MM.1S (cell line): ENCODE data around the gene WDR82.

Source experiments
- DNase-seq: peaks from one replicate; pipeline ENCODE4 v3.0.0-alpha.2; 2015
- H2AFZ ChIP-seq: fragments of 300-600 bp; sonication (generic); 2 replicates; pipeline ENCODE4 v1.6.0; 2016; ENCODE audit warnings: antibody characterized with exemption, low read length
- H3F3A ChIP-seq: fragments of 300-600 bp; sonication (generic); 2 replicates; pipeline ENCODE4 v1.6.1; 2016; ENCODE audit warnings: mild to moderate bottlenecking, antibody characterized with exemption, low read length, moderate library complexity, mixed read lengths; ENCODE audit not compliant: insufficient read depth
- H3K27ac ChIP-seq: fragments of 300-600 bp; sonication (generic); 2 replicates; pipeline ENCODE4 v1.5.1; 2016; ENCODE audit warnings: mild to moderate bottlenecking, low read length
- H3K27me3 ChIP-seq: fragments of 300-600 bp; sonication (generic); replicated peaks from 2 replicates; pipeline ENCODE4 v1.6.0; 2016; ENCODE audit warnings: low read length; ENCODE audit not compliant: insufficient read depth
- H3K36me3 ChIP-seq: fragments of 300-600 bp; sonication (generic); replicated peaks from 2 replicates; pipeline ENCODE4 v1.6.1; 2016; ENCODE audit warnings: mild to moderate bottlenecking, low read length, mixed read lengths; ENCODE audit not compliant: insufficient read depth
- H3K4me1 ChIP-seq: fragments of 300-600 bp; sonication (generic); 2 replicates; pipeline ENCODE4 v1.6.1; 2016; ENCODE audit warnings: low read length, mixed read lengths
- H3K4me2 ChIP-seq: fragments of 300-600 bp; sonication (generic); 2 replicates; pipeline ENCODE4 v1.6.0; 2016; ENCODE audit warnings: low read depth, low read length
- H3K4me3 ChIP-seq: fragments of 300-600 bp; sonication (generic); 2 replicates; pipeline ENCODE4 v1.5.1; 2016; ENCODE audit warnings: low read length, mixed read lengths
- H3K79me2 ChIP-seq: fragments of 300-600 bp; sonication (generic); 2 replicates; pipeline ENCODE4 v1.6.1; 2016; ENCODE audit warnings: mixed run types, low read length, mixed read lengths
- H3K9ac ChIP-seq: fragments of 300-600 bp; sonication (generic); 2 replicates; pipeline ENCODE4 v1.6.1; 2016; ENCODE audit warnings: low read length, mixed read lengths
- H3K9me2 ChIP-seq: fragments of 300-600 bp; sonication (generic); replicated peaks from 2 replicates; pipeline ENCODE4 v1.6.1; 2016; ENCODE audit warnings: mild to moderate bottlenecking, low read length, mixed read lengths; ENCODE audit not compliant: insufficient read depth
- H3K9me3 ChIP-seq: fragments of 300-600 bp; sonication (generic); replicated peaks from 2 replicates; pipeline ENCODE4 v1.6.1; 2016; ENCODE audit warnings: mild to moderate bottlenecking, low read length, mixed read lengths; ENCODE audit not compliant: insufficient read depth
- H4K20me1 ChIP-seq: fragments of 300-600 bp; sonication (generic); 2 replicates; pipeline ENCODE4 v1.6.1; 2016; ENCODE audit warnings: mild to moderate bottlenecking, low read length, moderate library complexity, mixed read lengths; ENCODE audit not compliant: insufficient read depth
- EZH2 ChIP-seq: fragments of 300-600 bp; sonication (generic); optimal IDR thresholded peaks from 2 replicates; pipeline ENCODE3; 2017; ENCODE audit warnings: low read depth, mild to moderate bottlenecking, antibody characterized with exemption, low read length, mixed read lengths
- EZH2phosphoT487 ChIP-seq: fragments of 300-600 bp; sonication (generic); IDR thresholded peaks from 2 replicates; pipeline ENCODE4 v1.6.1; 2018; ENCODE audit warnings: antibody characterized with exemption, low read length
- TF ChIP-seq, protein P1 (sequence below): fragments of 300-600 bp; sonication (generic); IDR thresholded peaks from 2 replicates; pipeline ENCODE4 v1.5.1; 2016; ENCODE audit warnings: antibody characterized with exemption, low read length, mixed read lengths

WDR82 gene

DNA sequence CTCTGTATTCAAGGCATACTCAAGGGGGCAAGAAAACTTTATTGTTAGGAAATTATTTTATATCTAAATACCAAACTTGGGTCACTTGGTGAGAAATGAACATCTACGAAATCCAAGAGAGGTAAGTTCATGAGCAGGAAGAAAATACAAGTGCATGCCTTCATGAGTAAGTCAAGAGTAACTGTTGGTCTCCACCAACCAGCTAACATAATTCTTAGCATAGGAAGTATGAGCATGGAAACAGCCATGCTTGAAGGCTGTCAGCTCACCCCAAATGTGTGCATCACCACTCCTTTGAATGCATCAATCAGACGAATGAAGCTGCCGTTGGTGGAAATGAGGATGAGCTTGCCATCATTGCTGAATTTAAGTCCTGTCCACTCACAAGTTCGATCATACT lies 19.0 kb downstream of the WDR82 start:
- Histone ChIP-seq H4K20me1 (0 out of 2 replicates have a peak, but pooled peaks cover 3% of the 10 kb centered on the region), H2AFZ (no peak overlapping the region), H3K4me2 (no peak overlapping the region), H3K27me3 (no peaks in the 10 kb centered on the region), H3K9ac (no peak overlapping the region), H3K36me3 (peaks cover 27% of the 10 kb centered on the region), H3K4me1 (peaks cover 50% of the 10 kb centered on the region), H3K4me3 (no peak overlapping the region), H3K79me2 (peaks cover 91% of the 10 kb centered on the region), H3K9me3 (no peaks in the 10 kb centered on the region), H3K27ac (peak overlapping the region; percentile 40; the same call in 1 of the 2 replicates), H3F3A (peaks cover 17% of the 10 kb centered on the region), H3K9me2 (no peaks in the 10 kb centered on the region)
- TF ChIP-seq EZH2phosphoT487 (no peak), EZH2 (no peak)
- TF ChIP-seq, protein P1, sequence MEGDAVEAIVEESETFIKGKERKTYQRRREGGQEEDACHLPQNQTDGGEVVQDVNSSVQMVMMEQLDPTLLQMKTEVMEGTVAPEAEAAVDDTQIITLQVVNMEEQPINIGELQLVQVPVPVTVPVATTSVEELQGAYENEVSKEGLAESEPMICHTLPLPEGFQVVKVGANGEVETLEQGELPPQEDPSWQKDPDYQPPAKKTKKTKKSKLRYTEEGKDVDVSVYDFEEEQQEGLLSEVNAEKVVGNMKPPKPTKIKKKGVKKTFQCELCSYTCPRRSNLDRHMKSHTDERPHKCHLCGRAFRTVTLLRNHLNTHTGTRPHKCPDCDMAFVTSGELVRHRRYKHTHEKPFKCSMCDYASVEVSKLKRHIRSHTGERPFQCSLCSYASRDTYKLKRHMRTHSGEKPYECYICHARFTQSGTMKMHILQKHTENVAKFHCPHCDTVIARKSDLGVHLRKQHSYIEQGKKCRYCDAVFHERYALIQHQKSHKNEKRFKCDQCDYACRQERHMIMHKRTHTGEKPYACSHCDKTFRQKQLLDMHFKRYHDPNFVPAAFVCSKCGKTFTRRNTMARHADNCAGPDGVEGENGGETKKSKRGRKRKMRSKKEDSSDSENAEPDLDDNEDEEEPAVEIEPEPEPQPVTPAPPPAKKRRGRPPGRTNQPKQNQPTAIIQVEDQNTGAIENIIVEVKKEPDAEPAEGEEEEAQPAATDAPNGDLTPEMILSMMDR = no peak
- DNase-seq = peak; percentile 2

DNA sequence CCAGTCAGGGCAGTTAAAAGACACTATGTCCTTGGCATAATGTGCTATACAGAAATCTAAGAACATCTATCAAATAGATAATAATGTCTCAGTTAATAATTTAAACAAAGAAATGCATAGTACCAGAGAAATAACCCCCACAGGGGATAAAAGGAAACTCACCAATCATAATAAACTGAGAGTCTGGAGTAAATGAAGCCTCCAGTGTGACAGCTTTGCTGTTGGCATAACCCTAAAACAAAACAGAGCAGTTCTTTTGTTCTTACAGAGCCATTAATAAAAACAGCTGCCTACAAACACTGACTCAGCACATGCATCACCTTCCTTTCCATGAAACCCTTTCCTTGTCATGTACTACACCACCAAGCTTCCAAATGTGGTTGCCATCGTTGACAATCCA lies 19.4 kb downstream of the WDR82 start:
- TF ChIP-seq EZH2phosphoT487 (no peak), EZH2 (no peak)
- TF ChIP-seq, protein P1 = no peak
- Histone ChIP-seq H3K4me2 (no peak overlapping the region), H3K9ac (no peak overlapping the region), H2AFZ (no peak overlapping the region), H3K79me2 (peaks cover 87% of the 10 kb centered on the region), H3K27me3 (no peaks in the 10 kb centered on the region), H3K36me3 (peaks cover 27% of the 10 kb centered on the region), H3K9me2 (no peaks in the 10 kb centered on the region), H3K9me3 (no peaks in the 10 kb centered on the region), H3K4me3 (no peak overlapping the region), H3K4me1 (peaks cover 50% of the 10 kb centered on the region), H4K20me1 (no peaks in the 10 kb centered on the region), H3K27ac (peak overlapping the region; percentile 40; the same call in 1 of the 2 replicates), H3F3A (peaks cover 17% of the 10 kb centered on the region)
- DNase-seq = no peak

DNA sequence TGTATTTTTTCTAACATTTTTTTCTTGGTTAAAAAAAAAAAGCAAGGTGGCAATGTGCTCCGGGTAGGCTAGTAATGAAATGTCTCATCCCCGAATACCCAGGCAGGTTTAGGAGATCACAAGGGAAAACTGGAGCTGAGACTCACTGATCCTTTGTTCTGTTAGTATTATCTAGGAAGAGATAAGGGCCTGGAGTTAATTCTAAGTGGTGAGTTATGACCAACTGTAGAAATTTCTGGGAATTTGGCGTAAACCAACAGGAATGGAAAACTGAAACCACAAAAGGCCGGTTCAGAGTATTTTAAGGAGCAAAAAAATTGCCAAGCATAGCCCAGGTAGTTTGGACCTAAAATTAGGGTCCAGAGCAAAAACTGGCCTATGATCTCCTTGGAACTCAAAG lies 20.5 kb downstream of the WDR82 start:
- H3K27ac ChIP-seq = no peak overlapping the region
- H3K36me3 ChIP-seq = peaks cover 27% of the 10 kb centered on the region
- no peaks in the 10 kb centered on the region for H3K9me3 ChIP-seq
- H3K27me3 ChIP-seq = no peaks in the 10 kb centered on the region
- H3K4me2 ChIP-seq = no peak overlapping the region
- peaks cover 23% of the 10 kb centered on the region for H3F3A ChIP-seq
- H3K79me2 ChIP-seq = peaks cover 76% of the 10 kb centered on the region
- no peak overlapping the region for H3K9ac ChIP-seq
- no peaks in the 10 kb centered on the region for H3K9me2 ChIP-seq
- no peak overlapping the region for H2AFZ ChIP-seq
- no peak overlapping the region for H3K4me3 ChIP-seq
- no peak for DNase-seq
- H3K4me1 ChIP-seq = peaks cover 55% of the 10 kb centered on the region
- H4K20me1 ChIP-seq = no peaks in the 10 kb centered on the region
- TF ChIP-seq, protein P1 = no peak
- TF ChIP-seq EZH2phosphoT487 = no peak
- TF ChIP-seq EZH2 = no peak
